Trophoblast cell (in vitro differentiated cells and primary cell): ENCODE results near the gene WDR7.

Experiments used
- DNase-seq, 2 donors: peaks; one replicate each; pipeline ENCODE4 v3.0.0-alpha.2; 2016
- H2AFZ ChIP-seq: 2 replicates; pipeline ENCODE4 v1.6.1; 2013; ENCODE audit warnings: low read length, moderate library complexity, mild to moderate bottlenecking; ENCODE audit not compliant: insufficient read depth, poor library complexity
- H2AK5ac ChIP-seq: 2 replicates; pipeline ENCODE4 v1.6.1; 2013; ENCODE audit warnings: mild to moderate bottlenecking, low read length
- H2BK120ac ChIP-seq: 2 replicates; pipeline ENCODE4 v1.6.1; 2013; ENCODE audit warnings: low read length, mild to moderate bottlenecking, moderate library complexity; ENCODE audit not compliant: insufficient read depth, poor library complexity
- H2BK12ac ChIP-seq: 2 replicates; pipeline ENCODE4 v1.6.1; 2013; ENCODE audit warnings: mild to moderate bottlenecking, low read length, moderate library complexity
- H2BK5ac ChIP-seq: 2 replicates; pipeline ENCODE4 v1.6.1; 2013; ENCODE audit warnings: low read length, low read depth, moderate library complexity, mild to moderate bottlenecking; ENCODE audit not compliant: poor library complexity
- H3K14ac ChIP-seq: 2 replicates; pipeline ENCODE4 v1.6.1; 2013; ENCODE audit warnings: mild to moderate bottlenecking, low read length
- H3K18ac ChIP-seq: 2 replicates; pipeline ENCODE4 v1.6.1; 2013; ENCODE audit warnings: mild to moderate bottlenecking, low read length
- H3K23ac ChIP-seq: 2 replicates; pipeline ENCODE4 v1.6.1; 2013; ENCODE audit warnings: low read length
- H3K27ac ChIP-seq: 2 replicates; pipeline ENCODE4 v1.5.1; 2013; ENCODE audit warnings: low read depth, mild to moderate bottlenecking, inconsistent platforms, low read length, moderate library complexity
- H3K27me3 ChIP-seq: 2 replicates; pipeline ENCODE4 v1.6.1; 2013; ENCODE audit warnings: inconsistent platforms, mild to moderate bottlenecking, low read length, moderate library complexity; ENCODE audit not compliant: insufficient read depth
- H3K36me3 ChIP-seq, 2 experiments: 1 replicate in 1 of 2; 2 replicates in 1 of 2; pipeline ENCODE4 v1.6.1; 2013; ENCODE audit warnings: low read length in 2 of 2, mild to moderate bottlenecking in 2 of 2, moderate library complexity in 1 of 2; ENCODE audit not compliant: insufficient read depth in 2 of 2, control insufficient read depth in 1 of 2
- H3K4ac ChIP-seq: 2 replicates; pipeline ENCODE4 v1.6.1; 2013; ENCODE audit warnings: low read depth, mild to moderate bottlenecking, low read length, moderate library complexity
- H3K4me1 ChIP-seq, 2 experiments: 1 replicate in 1 of 2; 2 replicates in 1 of 2; pipeline ENCODE4 v1.6.1; 2013; ENCODE audit warnings: low read length in 2 of 2, mild to moderate bottlenecking in 2 of 2, moderate library complexity in 1 of 2; ENCODE audit not compliant: insufficient read depth in 2 of 2, control insufficient read depth in 1 of 2
- H3K4me2 ChIP-seq: 2 replicates; pipeline ENCODE4 v1.6.1; 2013; ENCODE audit warnings: inconsistent platforms, mild to moderate bottlenecking, low read length, moderate library complexity
- H3K4me3 ChIP-seq: 2 replicates; pipeline ENCODE4 v1.5.1; 2013; ENCODE audit warnings: mild to moderate bottlenecking, low read depth, low read length, inconsistent platforms
- H3K79me1 ChIP-seq: one replicate; pipeline ENCODE4 v1.6.1; 2013; ENCODE audit warnings: low read length
- H3K79me2 ChIP-seq: 2 replicates; pipeline ENCODE4 v1.6.1; 2013; ENCODE audit warnings: low read length, mild to moderate bottlenecking; ENCODE audit not compliant: control insufficient read depth, insufficient read depth, poor library complexity
- H3K9ac ChIP-seq: 2 replicates; pipeline ENCODE4 v1.6.1; 2013; ENCODE audit warnings: mild to moderate bottlenecking, low read length
- H3K9me3 ChIP-seq: 2 replicates; pipeline ENCODE4 v1.6.1; 2013; ENCODE audit warnings: low read depth, mild to moderate bottlenecking, control low read depth, inconsistent platforms, low read length; ENCODE audit not compliant: insufficient read depth
- H4K12ac ChIP-seq: 2 replicates; pipeline ENCODE4 v1.6.1; 2013; ENCODE audit warnings: low read depth, mild to moderate bottlenecking, low read length, moderate library complexity
- H4K8ac ChIP-seq: 2 replicates; pipeline ENCODE4 v1.6.1; 2013; ENCODE audit warnings: low read depth, mild to moderate bottlenecking, low read length, moderate library complexity
- H4K91ac ChIP-seq: one replicate; pipeline ENCODE4 v1.6.1; 2013; ENCODE audit warnings: low read depth, mild to moderate bottlenecking, low read length, moderate library complexity
- WGBS: extraction: QIAGEN DNeasy Blood & Tissue Kit; methylation state at CpG from one replicate; pipeline ENCODE4 v1.1.7; 2013; ENCODE audit warnings: missing lambda C conversion rate; ENCODE audit not compliant: insufficient read length, insufficient coverage; ENCODE audit errors: extremely low coverage; 5-methylcytosine and 5-hydroxymethylcytosine counted together

Gene WDR7

DNA sequence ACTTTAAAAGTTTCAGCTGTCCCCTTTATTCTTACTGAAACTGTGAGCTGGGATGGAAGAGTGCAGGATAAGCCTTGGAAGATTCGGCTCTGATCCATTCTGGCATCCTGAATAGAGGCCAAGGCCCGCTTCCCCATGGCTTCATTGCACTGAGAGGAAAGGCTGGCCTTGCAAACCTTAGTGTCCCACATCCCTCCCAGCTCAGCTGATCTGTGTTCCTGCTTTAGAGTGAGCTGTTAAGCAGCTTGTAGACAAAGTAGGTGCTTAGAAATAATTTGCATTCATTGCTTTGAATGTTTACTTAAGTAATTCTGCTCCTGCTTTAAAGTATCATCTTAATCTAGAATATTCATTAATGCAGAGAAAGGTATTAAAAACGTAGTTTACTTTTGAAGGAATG is 326.1 kb downstream of the WDR7 start:
- Histone ChIP-seq H3K4me1 (peaks cover 0 to 2% of the 10 kb centered on the region in 2 experiments), H2BK5ac (no peak overlapping the region), H3K14ac (no peak overlapping the region), H4K91ac (no peak overlapping the region), H3K18ac (no peak overlapping the region), H2BK120ac (no peak overlapping the region), H2AFZ (no peak overlapping the region), H3K4me2 (no peak overlapping the region), H3K79me2 (no peaks in the 10 kb centered on the region), H3K36me3 (no peaks in the 10 kb centered on the region), H4K12ac (no peak overlapping the region), H4K8ac (no peak overlapping the region), H2BK12ac (no peak overlapping the region), H3K79me1 (no peaks in the 10 kb centered on the region), H3K27ac (no peak overlapping the region), H3K23ac (no peak overlapping the region), H3K4ac (no peak overlapping the region), H3K9me3 (no peaks in the 10 kb centered on the region), H3K4me3 (no peak overlapping the region), H3K27me3 (no peaks in the 10 kb centered on the region), H3K9ac (no peak overlapping the region), H2AK5ac (no peak overlapping the region)
- WGBS: no CpG with 5 or more reads among the region's 3 CpGs
- DNase-seq: no peak

DNA sequence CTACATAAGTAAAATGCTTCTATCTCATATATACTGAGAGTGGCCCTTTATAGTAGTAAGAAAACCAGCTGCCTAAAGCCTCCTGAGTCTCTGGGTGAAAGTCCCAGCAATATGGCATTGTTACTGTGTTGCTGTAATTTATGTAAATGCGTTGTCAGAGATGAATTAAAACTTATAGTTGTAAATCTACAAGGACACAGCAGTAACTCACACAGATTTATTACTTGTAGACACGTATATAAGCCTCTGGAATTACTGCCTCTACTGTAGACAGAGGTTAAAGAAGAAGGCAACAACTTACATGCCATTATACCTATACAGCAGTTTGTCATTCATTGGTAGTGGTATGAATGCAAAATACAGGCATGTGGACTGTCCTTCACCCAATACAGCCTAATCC is 326.6 kb downstream of the WDR7 start:
- no peak overlapping the region for H2AK5ac ChIP-seq
- no peak overlapping the region for H2BK12ac ChIP-seq
- H3K4me1 ChIP-seq: peaks cover 0 to 2% of the 10 kb centered on the region in 2 experiments
- no CpG with 5 or more reads among the region's 2 CpGs for WGBS
- H4K91ac ChIP-seq: no peak overlapping the region
- no peak overlapping the region for H3K4ac ChIP-seq
- H3K4me3 ChIP-seq: no peak overlapping the region
- no peak overlapping the region for H3K18ac ChIP-seq
- H3K9me3 ChIP-seq: no peaks in the 10 kb centered on the region
- H3K27ac ChIP-seq: no peak overlapping the region
- no peaks in the 10 kb centered on the region for H3K27me3 ChIP-seq
- H3K79me1 ChIP-seq: no peaks in the 10 kb centered on the region
- H3K79me2 ChIP-seq: no peaks in the 10 kb centered on the region
- H3K4me2 ChIP-seq: no peak overlapping the region
- no peak overlapping the region for H4K8ac ChIP-seq
- no peaks in the 10 kb centered on the region for H3K36me3 ChIP-seq
- DNase-seq: no peak
- no peak overlapping the region for H2BK120ac ChIP-seq
- no peak overlapping the region for H2BK5ac ChIP-seq
- H3K9ac ChIP-seq: no peak overlapping the region
- no peak overlapping the region for H2AFZ ChIP-seq
- H3K14ac ChIP-seq: no peak overlapping the region
- no peak overlapping the region for H3K23ac ChIP-seq
- H4K12ac ChIP-seq: no peak overlapping the region

- Histone ChIP-seq H2AFZ (no peak overlapping the region), H3K9me3 (no peaks in the 10 kb centered on the region), H4K91ac (no peak overlapping the region), H3K4ac (no peak overlapping the region), H3K4me3 (no peak overlapping the region), H2BK120ac (no peak overlapping the region), H2BK5ac (no peak overlapping the region), H3K4me2 (no peak overlapping the region), H3K4me1 (peaks cover 0 to 2% of the 10 kb centered on the region in 2 experiments), H4K12ac (no peak overlapping the region), H4K8ac (no peak overlapping the region), H3K36me3 (no peaks in the 10 kb centered on the region), H3K27ac (no peak overlapping the region), H3K79me1 (no peaks in the 10 kb centered on the region), H3K79me2 (no peaks in the 10 kb centered on the region), H3K18ac (no peak overlapping the region), H2AK5ac (no peak overlapping the region), H2BK12ac (no peak overlapping the region), H3K9ac (no peak overlapping the region), H3K27me3 (no peaks in the 10 kb centered on the region), H3K14ac (no peak overlapping the region), H3K23ac (no peak overlapping the region)
- WGBS: no CpG with 5 or more reads among the region's 3 CpGs
- no peak for DNase-seq
Measured at GRCh38 chr18:56980151-56980550, 329.0 kb downstream of the WDR7 start.

- Histone ChIP-seq H3K79me2 (no peaks in the 10 kb centered on the region), H4K91ac (no peak overlapping the region), H4K8ac (no peak overlapping the region), H2AK5ac (no peak overlapping the region), H3K27ac (no peak overlapping the region), H2AFZ (no peak overlapping the region), H3K27me3 (no peaks in the 10 kb centered on the region), H2BK12ac (no peak overlapping the region), H2BK5ac (no peak overlapping the region), H3K9ac (no peak overlapping the region), H3K4me2 (no peak overlapping the region), H3K18ac (no peak overlapping the region), H3K36me3 (no peaks in the 10 kb centered on the region), H3K4me1 (no peaks in the 10 kb centered on the region), H4K12ac (no peak overlapping the region), H3K79me1 (no peaks in the 10 kb centered on the region), H3K14ac (no peak overlapping the region), H3K23ac (no peak overlapping the region), H3K4me3 (no peak overlapping the region), H3K4ac (no peak overlapping the region), H3K9me3 (no peaks in the 10 kb centered on the region), H2BK120ac (no peak overlapping the region)
- no peak for DNase-seq
Measured at GRCh38 chr18:56982766-56983165, 331.6 kb downstream of the WDR7 start.
